HG03280 (cell line): ENCODE data around the gene CHRD.
A peak's percentile ranks its signal among the peaks of the same experiment; 100 is the strongest.
"Not testable (repeated sequence)": the region's sequence is repeated elsewhere in the genome, so short reads cannot be mapped to it uniquely, and the experiment has no call there.

ENCODE experiments used
- ATAC-seq: cut with Tn5 transposase; IDR thresholded peaks from one replicate; pipeline ENCODE4 v1.9.1; 2021; ENCODE audit warnings: mild to moderate bottlenecking, moderate library complexity; ENCODE audit not compliant: unreplicated experiment

Gene CHRD

GRCh38 chr3:184414418-184415202 lies 34.8 kb downstream of the CHRD start:
- ATAC-seq, result no peak

GRCh38 chr3:184415203-184415490 lies 35.3 kb downstream of the CHRD start:
- ATAC-seq, result no peak

DNA sequence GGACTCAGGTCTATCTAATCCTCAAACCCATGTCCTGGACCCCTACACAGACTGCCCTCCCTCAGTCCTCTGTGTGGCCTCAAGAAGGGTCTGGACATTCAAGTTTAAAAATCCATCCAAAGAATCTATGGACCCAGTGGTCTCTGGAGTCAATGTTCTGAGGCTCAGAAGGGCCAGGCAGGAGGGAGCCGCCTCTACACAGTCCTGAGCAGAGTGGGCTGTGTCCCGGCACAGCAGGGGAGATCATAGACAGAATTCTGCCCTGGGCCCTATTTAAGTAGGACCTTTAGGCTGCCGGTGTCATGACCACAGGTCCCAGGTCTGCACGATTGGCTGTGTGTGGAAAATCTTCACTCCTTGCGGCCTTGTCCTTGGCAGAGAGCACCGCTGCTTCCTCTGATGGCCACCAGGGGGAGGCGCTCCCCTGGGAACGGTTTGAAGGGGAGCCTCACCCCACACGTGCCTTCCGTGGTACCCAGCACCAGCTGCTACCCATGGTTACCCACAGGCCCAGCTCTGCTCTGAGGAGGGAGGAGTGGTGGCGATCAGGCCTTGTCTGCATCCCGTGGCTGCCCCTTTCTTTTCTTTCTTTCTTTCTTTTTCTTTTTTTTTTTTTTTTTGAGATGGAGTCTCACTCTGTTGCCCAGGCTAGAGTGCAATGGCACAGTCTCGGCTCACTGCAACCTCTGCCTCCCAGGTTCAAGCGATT lies 37.9 kb downstream of the CHRD start:
- ATAC-seq, result peak; percentile 88

DNA sequence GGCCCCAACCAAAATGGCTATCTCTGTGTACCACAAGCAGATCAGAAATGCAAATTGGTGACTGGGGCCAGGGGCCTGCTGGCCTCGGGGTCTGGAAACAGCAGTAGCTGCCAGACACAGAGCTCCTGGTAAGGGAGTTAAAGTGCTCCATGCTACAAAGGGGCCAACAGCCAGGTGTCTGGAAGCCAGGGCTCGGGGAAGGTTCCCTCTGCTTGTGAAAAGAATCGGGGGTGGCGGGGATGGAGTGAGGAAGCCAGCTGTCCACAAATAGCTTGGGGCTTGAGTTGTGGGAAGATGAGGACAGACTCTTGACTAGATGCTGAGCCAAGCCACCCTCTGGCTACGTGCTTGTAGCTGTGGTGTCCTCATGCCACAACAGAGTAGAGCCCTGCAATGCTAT lies 39.3 kb downstream of the CHRD start:
- ATAC-seq, result no peak

- ATAC-seq, result no peak
Observed at GRCh38 chr3:184423561-184423960, 43.7 kb downstream of the CHRD start.

GRCh38 chr3:184426691-184427141 lies 46.9 kb downstream of the CHRD start:
- no peak for ATAC-seq

GRCh38 chr3:184428561-184429175 lies 48.8 kb downstream of the CHRD start:
- no peak for ATAC-seq

GRCh38 chr3:184429786-184430185 lies 49.9 kb downstream of the CHRD start:
- ATAC-seq, result no peak

- no peak for ATAC-seq
Observed at GRCh38 chr3:184430940-184431339, 51.1 kb downstream of the CHRD start.

- ATAC-seq, result not testable (repeated sequence)
Observed at GRCh38 chr3:184433178-184433577, 53.3 kb downstream of the CHRD start.

- ATAC-seq, result no peak
Observed at GRCh38 chr3:184439096-184439495, 59.2 kb downstream of the CHRD start.
